Keratinocyte (primary cell): ENCODE results near the gene HOXA5. TPM values are rescaled to one million over a fixed set of nuclear protein-coding genes. Genes with fewer than 3 reads are reported as not detected.
A peak's percentile ranks its signal among the peaks of the same experiment; 100 is the strongest.

Experiments used
- DNase-seq: peaks from one replicate; pipeline ENCODE4 v3.0.0-alpha.2; 2011; ENCODE audit warnings: low read depth, missing footprints, low spot score
- FAIRE-seq: peaks from 2 replicates; lab custom pipeline; 2011; peaks lifted over from hg19 to GRCh38; lab: Jason Lieb, UNC
- H2AFZ ChIP-seq: 2 replicates; pipeline ENCODE4 v1.6.0; 2012; ENCODE audit warnings: low read length, control low read depth, inconsistent platforms; ENCODE audit not compliant: control insufficient read depth
- H3K27ac ChIP-seq: 2 replicates; pipeline ENCODE4 v1.5.1; 2011; ENCODE audit warnings: low read length; ENCODE audit not compliant: control insufficient read depth, insufficient read depth
- H3K27me3 ChIP-seq: 3 replicates; pipeline ENCODE4 v1.6.0; 2011; ENCODE audit warnings: low read length; ENCODE audit not compliant: control insufficient read depth, insufficient read depth; ENCODE audit errors: extremely low read depth
- H3K36me3 ChIP-seq, 2 experiments: 2 replicates in 1 of 2; 3 replicates in 1 of 2; pipeline ENCODE4 v1.5.1; 2011; ENCODE audit warnings: low read length in 2 of 2, mild to moderate bottlenecking in 1 of 2; ENCODE audit not compliant: control insufficient read depth in 2 of 2, insufficient read depth in 2 of 2; ENCODE audit errors: extremely low read depth in 1 of 2
- H3K4me1 ChIP-seq: 3 replicates; pipeline ENCODE4 v1.5.1; 2011; ENCODE audit warnings: low read length; ENCODE audit not compliant: control insufficient read depth, insufficient read depth; ENCODE audit errors: extremely low read depth
- H3K4me2 ChIP-seq: 3 replicates; pipeline ENCODE4 v1.6.0; 2011; ENCODE audit warnings: low read depth, low read length; ENCODE audit not compliant: control insufficient read depth, insufficient read depth; ENCODE audit errors: extremely low read depth
- H3K4me3 ChIP-seq, 3 experiments: fragments of 200-600 bp in 1 of 3; sonication (generic) in 1 of 3; 2 replicates in 2 of 3; 3 replicates in 1 of 3; pipeline ENCODE4 v1.5.1; 2011 to 2016; ENCODE audit warnings: low read length in 3 of 3, mild to moderate bottlenecking in 3 of 3, control low read depth in 2 of 3, inconsistent platforms in 1 of 3, low read depth in 1 of 3, mixed read lengths in 1 of 3, mixed run types in 1 of 3, moderate library complexity in 1 of 3; ENCODE audit not compliant: control insufficient read depth in 2 of 3, insufficient read depth in 2 of 3; ENCODE audit errors: extremely low read depth in 1 of 3
- H3K79me2 ChIP-seq: 2 replicates; pipeline ENCODE4 v1.6.0; 2012; ENCODE audit warnings: low read length; ENCODE audit not compliant: control insufficient read depth, insufficient read depth
- H3K9ac ChIP-seq: 3 replicates; pipeline ENCODE4 v1.6.0; 2011; ENCODE audit warnings: low read length; ENCODE audit not compliant: control insufficient read depth, insufficient read depth; ENCODE audit errors: extremely low read depth
- H3K9me1 ChIP-seq: 3 replicates; pipeline ENCODE4 v1.6.0; 2011; ENCODE audit warnings: low read length; ENCODE audit not compliant: control insufficient read depth, insufficient read depth; ENCODE audit errors: extremely low read depth
- H3K9me3 ChIP-seq: 2 replicates; pipeline ENCODE4 v1.5.1; 2012; ENCODE audit warnings: low read depth, low read length; ENCODE audit not compliant: control insufficient read depth
- H4K20me1 ChIP-seq: 3 replicates; pipeline ENCODE4 v1.6.0; 2011; ENCODE audit warnings: low read length; ENCODE audit not compliant: control insufficient read depth, insufficient read depth; ENCODE audit errors: extremely low read depth
- EZH2 ChIP-seq: IDR thresholded peaks from one replicate; pipeline ENCODE4 v1.6.1; 2012; ENCODE audit warnings: inconsistent platforms, mild to moderate bottlenecking, low read length, moderate library complexity
- dilution Hi-C: fragments of 300-500 bp; cut with MboI; formaldehyde crosslinking; loops from one replicate; pipeline ENCODE4 v1.7.0; 2020; ENCODE audit warnings: low sequenced_read_pairs; ENCODE audit not compliant: extremely low pct_ligation_motif_present
- polyA plus RNA-seq, 5 experiments: library from polyadenylated mRNA; depleted of rRNA in 3 of 5; stranded (reverse) in 3 of 5; stranded (forward) in 1 of 5; unstranded in 1 of 5; fragments of >200 nt; gene quantifications; 1 replicate in 1 of 5; 2 replicates in 3 of 5; 3 replicates in 1 of 5; pipeline versions ENCODE4 v1.2.1 to v1.2.3, GENCODE V29; 2011 to 2012; ENCODE audit warnings: missing spikeins in 2 of 5, low read depth in 1 of 5, low replicate concordance in 1 of 5
- TF ChIP-seq, protein P1 (sequence below), 3 experiments: IDR thresholded peaks in 1 of 3; conservative IDR thresholded peaks in 1 of 3; optimal IDR thresholded peaks in 1 of 3; 2 replicates in 2 of 3; 3 replicates in 1 of 3; pipeline versions ENCODE3 to v1.5.1; 2011; ENCODE audit warnings: low read length in 3 of 3, mild to moderate bottlenecking in 3 of 3, moderate library complexity in 2 of 3, control low read depth in 1 of 3, inconsistent platforms in 1 of 3; ENCODE audit not compliant: insufficient read depth in 2 of 3; ENCODE audit errors: extremely low read depth in 1 of 3

The HOXA5 gene
- polyA plus RNA-seq, 1 donor (not counting 4 experiments of a cell fraction or from before 2014, with no cell fraction given) = 7.1 TPM

DNA sequence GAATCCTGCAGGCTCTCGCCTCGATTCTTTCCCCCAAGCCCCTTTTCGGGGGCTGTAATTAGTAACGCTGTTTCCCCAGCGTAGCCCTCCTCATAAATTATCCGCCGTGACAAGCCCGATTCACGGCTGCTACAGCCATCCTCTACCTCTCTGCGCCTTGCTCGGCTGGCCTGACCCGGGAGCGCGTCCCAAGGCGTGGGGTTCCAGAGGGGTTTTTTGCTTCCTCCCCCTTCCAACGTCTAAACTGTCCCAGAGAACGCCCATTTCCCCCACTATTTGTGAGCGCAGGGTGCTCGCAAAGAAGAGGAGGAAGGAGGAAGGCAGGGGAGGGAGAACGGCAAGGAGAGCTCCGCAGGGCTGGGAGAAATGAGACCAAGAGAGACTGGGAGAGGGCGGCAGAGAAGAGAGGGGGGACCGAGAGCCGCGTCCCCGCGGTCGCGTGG is 880 bp downstream of the HOXA5 start:
- H3K27ac ChIP-seq = peak overlapping the region; percentile 92
- H3K4me1 ChIP-seq = peaks cover 41% of the 10 kb centered on the region
- H3K9me1 ChIP-seq = no peaks in the 10 kb centered on the region
- no peaks in the 10 kb centered on the region for H3K27me3 ChIP-seq
- H2AFZ ChIP-seq = no peak overlapping the region
- H3K9me3 ChIP-seq = no peaks in the 10 kb centered on the region
- FAIRE-seq (no peak), DNase-seq (no peak)
- peak overlapping the region; percentile 93 for H3K9ac ChIP-seq
- TF ChIP-seq EZH2 = no peak
- TF ChIP-seq, protein P1, sequence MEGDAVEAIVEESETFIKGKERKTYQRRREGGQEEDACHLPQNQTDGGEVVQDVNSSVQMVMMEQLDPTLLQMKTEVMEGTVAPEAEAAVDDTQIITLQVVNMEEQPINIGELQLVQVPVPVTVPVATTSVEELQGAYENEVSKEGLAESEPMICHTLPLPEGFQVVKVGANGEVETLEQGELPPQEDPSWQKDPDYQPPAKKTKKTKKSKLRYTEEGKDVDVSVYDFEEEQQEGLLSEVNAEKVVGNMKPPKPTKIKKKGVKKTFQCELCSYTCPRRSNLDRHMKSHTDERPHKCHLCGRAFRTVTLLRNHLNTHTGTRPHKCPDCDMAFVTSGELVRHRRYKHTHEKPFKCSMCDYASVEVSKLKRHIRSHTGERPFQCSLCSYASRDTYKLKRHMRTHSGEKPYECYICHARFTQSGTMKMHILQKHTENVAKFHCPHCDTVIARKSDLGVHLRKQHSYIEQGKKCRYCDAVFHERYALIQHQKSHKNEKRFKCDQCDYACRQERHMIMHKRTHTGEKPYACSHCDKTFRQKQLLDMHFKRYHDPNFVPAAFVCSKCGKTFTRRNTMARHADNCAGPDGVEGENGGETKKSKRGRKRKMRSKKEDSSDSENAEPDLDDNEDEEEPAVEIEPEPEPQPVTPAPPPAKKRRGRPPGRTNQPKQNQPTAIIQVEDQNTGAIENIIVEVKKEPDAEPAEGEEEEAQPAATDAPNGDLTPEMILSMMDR (optimal IDR thresholded peaks at IDR 0.05 in 1 of 3, IDR thresholded peaks at IDR 0.05 in 1 of 3, conservative IDR thresholded peaks at IDR 0.05 in 1 of 3; ENCODE audit: extremely low read depth in 1 of 3, insufficient read depth in 2 of 3, low read length in 3 of 3) = no peak
- peak overlapping the region; percentile 92 for H3K4me2 ChIP-seq
- dilution Hi-C loops = no loop called here
- H3K4me3 ChIP-seq = peak overlapping the region; percentile 58 to 93 (median 91)
- H3K36me3 ChIP-seq = peaks cover 4 to 7% of the 10 kb centered on the region in 2 experiments
- no peaks in the 10 kb centered on the region for H4K20me1 ChIP-seq
- peaks cover 72% of the 10 kb centered on the region for H3K79me2 ChIP-seq

DNA sequence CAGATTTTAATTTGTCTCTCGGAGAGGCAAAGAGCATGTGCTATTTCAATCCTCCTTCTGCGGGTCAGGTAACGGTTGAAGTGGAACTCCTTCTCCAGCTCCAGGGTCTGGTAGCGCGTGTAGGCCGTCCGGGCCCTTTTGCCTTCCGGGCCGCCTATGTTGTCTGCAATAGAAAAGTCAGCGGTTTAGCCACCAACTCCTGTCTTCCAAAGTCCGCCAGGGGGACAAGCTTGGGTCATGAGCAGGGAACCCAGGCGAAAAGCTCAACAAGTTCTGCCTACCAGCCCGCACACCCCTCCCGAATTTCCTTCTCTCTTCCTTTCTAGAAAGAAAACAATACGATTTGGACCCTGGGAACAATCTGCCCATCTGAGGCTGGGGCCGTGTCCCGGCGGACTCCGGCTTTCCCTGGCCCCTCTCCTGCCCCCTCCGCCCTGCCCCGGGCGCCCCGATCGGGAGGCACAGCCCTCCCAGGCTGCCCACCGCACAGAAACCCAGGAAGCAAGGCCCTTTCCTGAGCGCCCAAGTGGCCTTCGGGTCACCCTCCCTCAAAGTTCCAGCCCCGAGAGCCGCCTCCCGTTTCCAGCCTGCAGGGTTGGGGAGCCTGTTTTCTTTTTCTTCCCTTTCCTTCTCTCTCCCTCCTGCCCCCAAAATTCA is 1.4 kb downstream of the HOXA5 start:
- H3K9me1 ChIP-seq = no peaks in the 10 kb centered on the region
- DNase-seq (no peak), FAIRE-seq (no peak)
- no peaks in the 10 kb centered on the region for H3K9me3 ChIP-seq
- peak overlapping the region; percentile 58 to 93 (median 91) for H3K4me3 ChIP-seq
- peaks cover 4 to 7% of the 10 kb centered on the region in 2 experiments for H3K36me3 ChIP-seq
- peak overlapping the region; percentile 92 for H3K4me2 ChIP-seq
- peaks cover 36% of the 10 kb centered on the region for H3K4me1 ChIP-seq
- dilution Hi-C loops = no loop called here
- no peak overlapping the region for H2AFZ ChIP-seq
- no peaks in the 10 kb centered on the region for H3K27me3 ChIP-seq
- peaks cover 67% of the 10 kb centered on the region for H3K79me2 ChIP-seq
- no peaks in the 10 kb centered on the region for H4K20me1 ChIP-seq
- peak overlapping the region; percentile 92 for H3K27ac ChIP-seq
- H3K9ac ChIP-seq = peak overlapping the region; percentile 93
- TF ChIP-seq, protein P1 (optimal IDR thresholded peaks at IDR 0.05 in 1 of 3, IDR thresholded peaks at IDR 0.05 in 1 of 3, conservative IDR thresholded peaks at IDR 0.05 in 1 of 3; ENCODE audit: extremely low read depth in 1 of 3, insufficient read depth in 2 of 3, low read length in 3 of 3) = no peak
- no peak for TF ChIP-seq EZH2
